SU-DHL-6 (cell line): Measurements from ENCODE around the gene MTMR3.

Experiments used
- EZH2phosphoT487 ChIP-seq: fragments of 200-600 bp; sonication (generic), shearing (Covaris generic); conservative IDR thresholded peaks from 2 replicates; pipeline ENCODE4 v1.6.1; 2018; ENCODE audit warnings: mild to moderate bottlenecking, antibody characterized with exemption, low read length, moderate library complexity, mixed read lengths
- TF ChIP-seq, protein P1 (sequence below): fragments of 200-600 bp; sonication (generic); IDR thresholded peaks from one replicate; pipeline ENCODE4 v1.5.1; 2017; ENCODE audit warnings: antibody characterized with exemption, mild to moderate bottlenecking, low read length, moderate library complexity; ENCODE audit not compliant: insufficient read depth, poor library complexity, severe bottlenecking

DNA sequence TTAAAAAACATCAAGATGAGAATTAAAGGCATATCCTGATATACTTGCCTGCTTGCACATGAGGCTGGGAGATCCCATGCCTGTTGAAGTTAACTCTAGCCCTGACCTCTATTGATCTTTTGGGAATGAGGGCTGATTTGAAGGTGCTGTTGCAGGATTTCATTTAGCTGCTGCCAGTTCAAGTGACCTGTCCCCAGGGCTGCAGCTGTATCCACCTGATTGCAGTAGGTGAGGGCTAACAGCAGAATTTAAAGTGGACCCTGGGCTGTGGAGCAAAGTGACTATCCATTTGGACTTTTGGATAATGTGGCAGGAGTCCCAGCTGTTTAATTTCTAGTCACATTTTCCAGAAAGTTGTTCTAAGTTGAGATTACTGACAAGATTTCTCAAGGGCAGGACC, 146.5 kb downstream of the MTMR3 start:
- TF ChIP-seq, protein P1, sequence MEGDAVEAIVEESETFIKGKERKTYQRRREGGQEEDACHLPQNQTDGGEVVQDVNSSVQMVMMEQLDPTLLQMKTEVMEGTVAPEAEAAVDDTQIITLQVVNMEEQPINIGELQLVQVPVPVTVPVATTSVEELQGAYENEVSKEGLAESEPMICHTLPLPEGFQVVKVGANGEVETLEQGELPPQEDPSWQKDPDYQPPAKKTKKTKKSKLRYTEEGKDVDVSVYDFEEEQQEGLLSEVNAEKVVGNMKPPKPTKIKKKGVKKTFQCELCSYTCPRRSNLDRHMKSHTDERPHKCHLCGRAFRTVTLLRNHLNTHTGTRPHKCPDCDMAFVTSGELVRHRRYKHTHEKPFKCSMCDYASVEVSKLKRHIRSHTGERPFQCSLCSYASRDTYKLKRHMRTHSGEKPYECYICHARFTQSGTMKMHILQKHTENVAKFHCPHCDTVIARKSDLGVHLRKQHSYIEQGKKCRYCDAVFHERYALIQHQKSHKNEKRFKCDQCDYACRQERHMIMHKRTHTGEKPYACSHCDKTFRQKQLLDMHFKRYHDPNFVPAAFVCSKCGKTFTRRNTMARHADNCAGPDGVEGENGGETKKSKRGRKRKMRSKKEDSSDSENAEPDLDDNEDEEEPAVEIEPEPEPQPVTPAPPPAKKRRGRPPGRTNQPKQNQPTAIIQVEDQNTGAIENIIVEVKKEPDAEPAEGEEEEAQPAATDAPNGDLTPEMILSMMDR, result no peak
- TF ChIP-seq EZH2phosphoT487, result no peak
